HUES64 (cell line): ENCODE measurements around the gene ECM2.
A peak's percentile ranks its signal among the peaks of the same experiment; 100 is the strongest.

Source experiments
- H3K27ac ChIP-seq: 2 replicates; pipeline ENCODE4 v1.7.0; 2013; ENCODE audit warnings: low read depth, low read length, inconsistent platforms
- H3K27me3 ChIP-seq: 2 replicates; pipeline ENCODE4 v1.6.1; 2013; ENCODE audit warnings: mild to moderate bottlenecking, low read length; ENCODE audit not compliant: insufficient read depth
- H3K36me3 ChIP-seq: 2 replicates; pipeline ENCODE4 v1.6.1; 2013; ENCODE audit warnings: mild to moderate bottlenecking, low read length; ENCODE audit not compliant: insufficient read depth
- H3K4me1 ChIP-seq: 2 replicates; pipeline ENCODE4 v1.6.1; 2013; ENCODE audit warnings: mild to moderate bottlenecking, low read length, moderate library complexity; ENCODE audit not compliant: insufficient read depth
- H3K4me3 ChIP-seq: 2 replicates; pipeline ENCODE4 v1.5.1; 2013; ENCODE audit warnings: mild to moderate bottlenecking, low read length, moderate library complexity
- H3K9ac ChIP-seq: 2 replicates; pipeline ENCODE4 v1.6.1; 2013; ENCODE audit warnings: mild to moderate bottlenecking, low read depth, low read length
- H3K9me3 ChIP-seq: 2 replicates; pipeline ENCODE4 v1.6.1; 2013; ENCODE audit warnings: low read depth, low read length; ENCODE audit not compliant: insufficient read depth
- WGBS: fragments of 150-250, 120-280 bp; methylation state at CpG from one replicate; pipeline ENCODE4 v1.1.7; 2013; ENCODE audit warnings: missing lambda C conversion rate; 5-methylcytosine and 5-hydroxymethylcytosine counted together

ECM2 gene

DNA sequence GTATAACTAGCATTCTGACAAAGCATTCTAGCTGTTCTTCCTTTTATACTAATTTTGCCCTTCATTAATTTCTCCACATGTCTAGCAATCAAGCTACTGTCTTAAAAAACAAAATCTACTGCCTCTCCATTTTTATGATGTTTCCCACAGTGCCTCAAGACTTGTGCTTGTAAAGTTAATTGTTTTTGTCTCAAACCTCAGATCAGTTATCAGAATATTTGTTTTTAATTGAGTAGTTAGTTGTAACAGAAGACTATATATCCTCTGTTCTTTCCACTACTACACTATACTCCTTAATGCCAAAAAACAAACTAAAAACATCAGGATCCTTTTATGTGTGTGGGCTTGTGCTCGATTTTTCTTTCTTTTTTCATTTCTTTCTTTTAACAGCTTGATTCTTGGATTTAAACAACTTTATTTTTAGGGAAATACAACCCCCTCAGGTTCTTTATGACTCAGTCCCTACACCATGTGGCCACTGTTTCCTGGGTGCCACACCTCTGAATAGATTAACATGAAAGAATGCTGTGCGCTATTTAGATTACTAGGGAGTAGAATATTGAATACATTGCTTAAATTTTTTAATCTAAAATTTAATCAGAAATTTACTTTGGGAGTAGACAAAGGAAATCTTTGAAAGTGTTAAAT, 54.7 kb downstream of the ECM2 start:
- no peak overlapping the region; the same call in 1 of the 2 replicates for H3K27ac ChIP-seq

DNA sequence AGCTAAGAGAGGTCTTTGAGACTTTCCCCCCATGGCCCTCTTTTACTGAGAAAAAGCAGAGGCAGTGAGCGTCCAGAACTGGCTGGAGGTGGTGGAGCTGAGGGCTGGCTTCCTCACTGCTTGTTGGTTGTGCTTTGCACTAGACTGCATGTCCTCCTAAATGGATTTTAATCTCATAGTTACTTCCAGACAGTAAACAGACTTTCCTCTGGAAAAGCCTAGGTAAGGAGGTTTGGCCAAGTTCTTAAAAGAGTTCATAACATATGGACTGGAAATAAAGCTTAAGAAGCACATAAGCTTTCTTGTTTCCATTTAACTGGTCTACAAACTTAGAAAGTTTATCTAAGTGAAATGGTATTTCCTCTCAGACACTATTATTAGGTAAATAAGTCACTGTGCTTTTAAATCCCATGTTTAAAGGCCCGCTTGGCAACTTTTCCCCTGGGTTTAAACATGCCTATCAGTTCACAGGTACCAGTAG, 55.5 kb downstream of the ECM2 start:
- 83% methylated on average over 2 of the region's 2 CpGs for WGBS
- H3K36me3 ChIP-seq, result no peaks in the 10 kb centered on the region
- H3K9me3 ChIP-seq, result no peaks in the 10 kb centered on the region
- no peak overlapping the region; the same call in 1 of the 2 replicates for H3K4me3 ChIP-seq
- H3K9ac ChIP-seq, result no peak overlapping the region
- H3K4me1 ChIP-seq, result peaks cover 18% of the 10 kb centered on the region
- H3K27ac ChIP-seq, result peak overlapping the region; percentile 54; the same call in 1 of the 2 replicates
- H3K27me3 ChIP-seq, result no peaks in the 10 kb centered on the region

More for the DNA sequence above, 54.7 kb downstream of the ECM2 start:
- Histone ChIP-seq H3K9me3 (no peaks in the 10 kb centered on the region), H3K4me1 (peaks cover 18% of the 10 kb centered on the region), H3K4me3 (no peak overlapping the region), H3K36me3 (no peaks in the 10 kb centered on the region), H3K27me3 (no peaks in the 10 kb centered on the region), H3K9ac (peak overlapping the region; percentile 10; the same call in 1 of the 2 replicates)
- no CpG with 5 or more reads among the region's 2 CpGs for WGBS

DNA sequence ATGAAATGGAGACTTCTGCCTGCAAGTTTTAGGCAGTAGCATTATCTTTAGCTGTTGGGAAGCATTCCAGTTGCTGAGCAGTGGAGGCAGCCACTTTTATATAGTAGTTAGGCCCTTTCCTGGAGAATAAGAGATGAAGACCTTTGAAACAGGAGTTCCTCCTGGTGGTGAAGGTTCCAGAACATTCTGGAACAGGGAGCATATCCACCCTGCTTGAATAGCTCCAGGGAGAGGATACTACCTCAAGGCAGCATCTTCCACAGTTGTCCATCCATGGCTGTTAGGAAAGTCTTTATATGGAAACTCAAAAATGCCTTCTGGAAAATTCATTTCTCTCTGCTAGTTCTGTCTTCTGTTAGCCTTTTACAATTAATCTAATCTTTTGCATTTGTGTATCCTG, 56.4 kb downstream of the ECM2 start:
- H3K9ac ChIP-seq, result no peak overlapping the region
- peaks cover 18% of the 10 kb centered on the region for H3K4me1 ChIP-seq
- no peaks in the 10 kb centered on the region for H3K9me3 ChIP-seq
- no peaks in the 10 kb centered on the region for H3K36me3 ChIP-seq
- H3K4me3 ChIP-seq, result no peak overlapping the region
- H3K27me3 ChIP-seq, result no peaks in the 10 kb centered on the region
- no peak overlapping the region for H3K27ac ChIP-seq

DNA sequence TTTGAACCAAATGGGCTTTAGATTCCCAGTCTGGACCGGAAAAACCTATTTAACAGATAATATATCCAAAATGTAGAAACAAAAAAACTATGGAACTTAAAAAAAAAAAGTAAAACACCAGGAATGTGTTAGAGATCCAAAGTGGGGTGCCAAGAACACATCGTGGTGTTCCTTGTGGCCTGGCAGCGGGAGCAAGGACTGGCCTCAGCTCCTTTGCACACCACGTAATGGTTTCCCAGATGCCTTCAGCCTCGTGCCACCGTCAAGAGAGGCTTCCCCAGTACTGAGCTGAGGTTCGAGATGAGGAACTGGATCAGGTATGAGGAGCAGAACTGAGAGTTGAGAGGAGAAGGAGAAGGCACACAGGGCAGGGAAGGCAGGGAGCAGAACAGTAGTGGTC, 57.0 kb downstream of the ECM2 start:
- 92% methylated on average over 6 of the region's 7 CpGs for WGBS
- Histone ChIP-seq H3K9ac (no peak overlapping the region), H3K36me3 (no peaks in the 10 kb centered on the region), H3K27me3 (no peaks in the 10 kb centered on the region), H3K4me1 (peaks cover 18% of the 10 kb centered on the region), H3K9me3 (no peaks in the 10 kb centered on the region), H3K4me3 (no peak overlapping the region), H3K27ac (no peak overlapping the region)

DNA sequence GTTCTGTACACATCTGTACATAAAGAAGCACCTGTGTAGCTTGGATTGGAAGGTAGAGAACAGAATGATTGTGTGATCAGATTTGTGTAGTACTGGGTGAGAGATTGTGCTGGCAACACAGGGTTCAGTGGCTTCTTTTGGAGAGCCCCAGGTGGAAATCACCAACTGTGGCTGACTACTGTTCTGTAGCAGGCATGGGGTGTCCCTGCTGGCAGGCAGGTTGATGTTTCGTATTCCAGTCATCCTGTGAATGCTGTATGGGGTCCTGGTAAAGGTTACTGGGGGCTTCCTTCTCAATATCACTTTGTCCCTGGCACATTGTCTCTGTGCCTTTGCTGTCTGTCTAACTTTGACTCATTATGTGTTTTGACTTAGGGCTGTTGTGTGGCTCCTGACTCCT, 58.8 kb downstream of the ECM2 start:
- Histone ChIP-seq H3K27me3 (no peaks in the 10 kb centered on the region), H3K4me1 (peaks cover 18% of the 10 kb centered on the region), H3K9me3 (no peaks in the 10 kb centered on the region), H3K9ac (no peak overlapping the region), H3K4me3 (no peak overlapping the region), H3K36me3 (no peaks in the 10 kb centered on the region), H3K27ac (no peak overlapping the region)
- WGBS, result 89% methylated on average over 1 of the region's 1 CpG

DNA sequence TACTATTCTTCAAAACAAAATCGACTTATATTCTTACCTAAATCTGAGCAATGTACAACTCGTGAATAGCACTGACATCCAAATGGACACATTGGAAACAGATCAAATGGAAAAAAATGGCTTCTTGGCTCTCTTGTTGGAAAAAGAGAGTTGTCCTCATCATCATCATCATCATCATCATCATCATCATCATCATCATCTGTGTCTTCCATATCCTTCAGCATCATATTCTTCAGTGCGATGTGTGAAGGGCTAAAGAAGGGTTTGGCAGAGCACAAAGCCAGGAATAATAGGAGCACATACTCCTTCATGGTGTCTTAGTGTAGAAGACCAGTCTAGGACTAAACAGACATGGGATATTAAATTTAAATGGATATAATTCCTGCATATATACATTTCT, 61.2 kb downstream of the ECM2 start:
- Histone ChIP-seq H3K4me1 (no peaks in the 10 kb centered on the region), H3K27me3 (no peaks in the 10 kb centered on the region), H3K27ac (no peak overlapping the region), H3K9ac (no peak overlapping the region), H3K9me3 (no peaks in the 10 kb centered on the region), H3K36me3 (no peaks in the 10 kb centered on the region), H3K4me3 (no peak overlapping the region)
- WGBS, result 98% methylated on average over 3 of the region's 3 CpGs

DNA sequence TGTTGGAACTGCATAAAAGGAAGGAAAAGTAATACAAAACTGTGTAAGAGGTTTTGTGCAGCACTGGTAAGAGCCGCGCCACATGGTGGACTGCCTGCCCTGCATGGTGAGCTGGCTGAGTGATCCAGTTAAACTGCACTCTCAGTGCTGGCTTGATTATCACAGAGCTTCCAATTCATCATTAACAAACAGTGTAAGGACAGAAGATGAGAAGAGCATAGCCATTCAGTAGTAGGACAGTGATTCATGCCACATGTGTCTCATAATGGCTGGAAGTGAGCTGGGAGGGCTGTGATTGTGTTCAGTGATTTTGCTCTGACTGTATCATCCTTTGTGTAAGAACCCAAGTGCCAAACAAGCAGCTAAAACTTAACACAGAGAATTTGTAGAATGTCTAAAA, 67.6 kb downstream of the ECM2 start:
- H3K27ac ChIP-seq, result no peak overlapping the region
- no peaks in the 10 kb centered on the region for H3K9me3 ChIP-seq
- H3K4me3 ChIP-seq, result no peak overlapping the region
- 96% methylated on average over 2 of the region's 2 CpGs for WGBS
- H3K36me3 ChIP-seq, result no peaks in the 10 kb centered on the region
- no peaks in the 10 kb centered on the region for H3K27me3 ChIP-seq
- no peaks in the 10 kb centered on the region for H3K4me1 ChIP-seq
- H3K9ac ChIP-seq, result no peak overlapping the region

DNA sequence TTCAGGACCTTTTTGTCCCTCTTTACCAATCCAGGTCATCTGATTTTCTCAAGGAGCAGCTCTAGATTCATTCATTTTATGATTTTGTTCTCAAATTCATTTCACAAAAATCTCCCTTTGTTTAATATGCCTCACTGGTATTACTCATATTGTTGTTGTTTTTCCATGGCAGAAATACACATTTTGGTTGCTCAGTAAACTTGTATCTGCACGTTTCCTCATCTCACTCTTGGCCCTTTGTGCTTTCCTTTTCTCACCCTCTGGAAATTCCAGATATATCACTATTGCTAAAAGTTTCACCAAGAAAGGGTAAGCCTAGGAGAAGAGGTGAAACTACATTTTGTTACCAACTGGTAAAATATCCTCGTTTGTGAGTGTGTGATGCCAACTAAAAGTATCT, 68.3 kb downstream of the ECM2 start:
- H3K27ac ChIP-seq, result no peak overlapping the region
- no peaks in the 10 kb centered on the region for H3K4me1 ChIP-seq
- no peak overlapping the region for H3K4me3 ChIP-seq
- no peak overlapping the region for H3K9ac ChIP-seq
- H3K27me3 ChIP-seq, result no peaks in the 10 kb centered on the region
- WGBS, result 91% methylated on average over 2 of the region's 2 CpGs
- H3K9me3 ChIP-seq, result no peaks in the 10 kb centered on the region
- no peaks in the 10 kb centered on the region for H3K36me3 ChIP-seq

DNA sequence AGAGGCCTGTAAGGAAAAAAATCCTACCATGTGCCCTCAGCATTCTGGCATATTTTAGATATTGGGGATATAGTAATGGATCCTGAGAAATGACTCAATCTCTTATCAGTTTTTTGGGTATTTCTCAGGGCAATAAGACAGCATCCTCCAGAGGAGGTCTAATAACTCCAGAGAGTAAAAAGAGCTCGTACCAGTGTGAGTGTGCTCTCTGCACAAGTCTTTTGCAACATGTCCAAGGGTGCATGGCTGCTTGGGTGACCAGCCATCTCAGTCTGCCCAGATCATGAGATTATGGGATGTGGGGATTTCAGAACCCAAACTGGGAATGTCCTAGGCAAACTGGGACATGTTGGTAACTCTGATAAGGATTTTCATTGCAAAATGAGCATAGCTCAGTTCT, 68.7 kb downstream of the ECM2 start:
- no peaks in the 10 kb centered on the region for H3K4me1 ChIP-seq
- no peak overlapping the region for H3K4me3 ChIP-seq
- no peak overlapping the region for H3K27ac ChIP-seq
- WGBS, result 88% methylated on average over 1 of the region's 1 CpG
- H3K9ac ChIP-seq, result no peak overlapping the region
- H3K27me3 ChIP-seq, result no peaks in the 10 kb centered on the region
- no peaks in the 10 kb centered on the region for H3K36me3 ChIP-seq
- no peaks in the 10 kb centered on the region for H3K9me3 ChIP-seq

DNA sequence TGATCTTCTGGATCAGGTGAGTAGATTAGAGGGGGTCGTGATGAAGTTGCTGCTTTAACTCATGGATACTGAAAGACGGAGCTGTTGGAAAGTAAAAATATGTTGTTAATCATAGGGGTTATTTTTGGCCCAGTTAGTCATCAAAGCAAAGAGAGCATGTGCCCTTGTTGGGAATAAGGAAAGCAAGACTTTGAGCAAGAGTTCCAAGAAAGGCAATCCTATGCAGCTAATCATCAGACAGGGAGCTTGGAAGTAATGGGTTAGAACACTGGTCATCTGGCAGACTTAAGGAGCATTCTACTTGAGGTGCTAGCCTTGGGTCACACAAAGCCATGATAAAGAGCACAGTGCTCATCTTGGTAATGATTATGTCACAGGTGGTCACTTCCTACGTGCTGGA, 71.8 kb downstream of the ECM2 start:
- no peaks in the 10 kb centered on the region for H3K4me1 ChIP-seq

DNA sequence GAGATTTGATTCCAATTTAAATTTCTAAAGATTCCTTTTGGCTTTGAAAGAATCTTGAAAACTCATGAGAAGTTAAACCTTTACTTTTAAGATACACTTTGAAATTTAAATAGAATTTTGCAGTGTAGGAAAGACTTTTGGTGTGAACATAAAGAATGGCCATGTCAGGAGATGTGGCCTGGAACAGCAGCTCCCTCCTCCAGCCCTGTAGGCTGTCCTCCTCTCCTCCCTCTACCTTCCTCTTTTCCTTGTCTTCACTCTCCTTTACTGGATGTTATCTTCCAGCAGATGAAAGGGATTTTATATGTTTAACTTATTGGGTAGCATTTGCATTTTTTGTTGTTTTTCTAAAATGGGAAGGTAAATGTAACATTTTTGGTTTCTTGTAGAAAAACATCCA, 72.4 kb downstream of the ECM2 start:
- H3K36me3 ChIP-seq, result no peaks in the 10 kb centered on the region
- no peaks in the 10 kb centered on the region for H3K27me3 ChIP-seq
- H3K27ac ChIP-seq, result no peak overlapping the region
- H3K4me1 ChIP-seq, result no peaks in the 10 kb centered on the region
- H3K4me3 ChIP-seq, result no peak overlapping the region
- H3K9ac ChIP-seq, result no peak overlapping the region
- H3K9me3 ChIP-seq, result no peaks in the 10 kb centered on the region

More for the DNA sequence above, 71.8 kb downstream of the ECM2 start:
- Histone ChIP-seq H3K9ac (no peak overlapping the region), H3K27ac (no peak overlapping the region), H3K36me3 (no peaks in the 10 kb centered on the region), H3K4me3 (no peak overlapping the region), H3K27me3 (no peaks in the 10 kb centered on the region), H3K9me3 (no peaks in the 10 kb centered on the region)
- 87% methylated on average over 3 of the region's 3 CpGs for WGBS

DNA sequence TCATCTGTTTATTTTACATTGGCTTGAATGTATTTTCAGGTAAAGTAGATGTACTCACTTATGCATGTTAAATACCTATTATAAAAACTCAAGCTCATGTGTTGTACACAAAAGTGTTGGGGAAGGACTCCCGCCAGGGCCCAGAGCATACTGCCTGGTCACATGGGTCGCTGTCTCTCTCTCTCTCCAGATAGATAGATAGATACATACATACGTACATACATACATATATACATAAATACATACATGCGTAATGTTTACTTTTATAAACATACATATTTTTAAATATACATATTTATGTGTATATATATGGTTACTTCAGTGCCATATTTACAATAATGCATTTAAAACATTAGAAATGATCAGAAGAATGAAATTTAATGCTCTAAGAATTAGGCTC, 78.2 kb downstream of the ECM2 start:
- Histone ChIP-seq H3K27me3 (no peaks in the 10 kb centered on the region), H3K4me3 (no peak overlapping the region), H3K36me3 (no peaks in the 10 kb centered on the region), H3K9ac (no peak overlapping the region), H3K9me3 (no peaks in the 10 kb centered on the region), H3K27ac (no peak overlapping the region), H3K4me1 (no peaks in the 10 kb centered on the region)
- WGBS, result 94% methylated on average over 3 of the region's 4 CpGs
